GM18505 (cell line): ENCODE results near the gene DAB2IP.
"Not testable (repeated sequence)": the region's sequence is repeated elsewhere in the genome, so short reads cannot be mapped to it uniquely, and the experiment has no call there.

Source experiments
- ATAC-seq: cut with Tn5 transposase; IDR thresholded peaks from one replicate; pipeline ENCODE4 v1.9.1; 2021; ENCODE audit not compliant: unreplicated experiment
- POLR2A ChIP-seq: IDR thresholded peaks from 4 replicates; pipeline ENCODE4 v1.6.1; 2011; ENCODE audit warnings: borderline replicate concordance; ENCODE audit not compliant: insufficient read depth, insufficient read length; ENCODE audit errors: extremely low read depth

Gene DAB2IP

GRCh38 chr9:121784731-121785411 is 133.4 kb downstream of the DAB2IP start:
- ATAC-seq, result no peak
- TF ChIP-seq POLR2A, result no peak

GRCh38 chr9:121785673-121786542 is 134.5 kb downstream of the DAB2IP start:
- no peak for ATAC-seq

GRCh38 chr9:121786543-121786948 is 135.1 kb downstream of the DAB2IP start:
- no peak for ATAC-seq
- no peak for TF ChIP-seq POLR2A

More at GRCh38 chr9:121785673-121786542, 134.5 kb downstream of the DAB2IP start:
- TF ChIP-seq POLR2A, result no peak

GRCh38 chr9:121786998-121787422 is 135.6 kb downstream of the DAB2IP start:
- no peak for TF ChIP-seq POLR2A
- ATAC-seq, result no peak

- TF ChIP-seq POLR2A, result no peak
- no peak for ATAC-seq
Measured at GRCh38 chr9:121788686-121789366, 137.4 kb downstream of the DAB2IP start.

- no peak for ATAC-seq
- no peak for TF ChIP-seq POLR2A
Measured at GRCh38 chr9:121790841-121791240, 139.4 kb downstream of the DAB2IP start.

- ATAC-seq, result not testable (repeated sequence)
Measured at GRCh38 chr9:121792476-121792875, 141.0 kb downstream of the DAB2IP start.

GRCh38 chr9:121794334-121794733 is 142.9 kb downstream of the DAB2IP start:
- not testable (repeated sequence) for ATAC-seq

- TF ChIP-seq POLR2A, result no peak
Measured at GRCh38 chr9:121797081-121797480, 145.6 kb downstream of the DAB2IP start.

GRCh38 chr9:121798941-121799340 is 147.5 kb downstream of the DAB2IP start:
- ATAC-seq, result no peak
- TF ChIP-seq POLR2A, result no peak

More at GRCh38 chr9:121797081-121797480, 145.6 kb downstream of the DAB2IP start:
- ATAC-seq, result no peak

GRCh38 chr9:121800376-121800775 is 148.9 kb downstream of the DAB2IP start:
- no peak for TF ChIP-seq POLR2A
- ATAC-seq, result no peak

GRCh38 chr9:121801579-121801978 is 150.1 kb downstream of the DAB2IP start:
- ATAC-seq, result no peak
- no peak for TF ChIP-seq POLR2A

- no peak for ATAC-seq
- TF ChIP-seq POLR2A, result no peak
Measured at GRCh38 chr9:121802753-121803152, 151.3 kb downstream of the DAB2IP start.
